ENCODE measurements around the gene BORCS5.

GRCh38 chr12:12469386-12469785, 112.5 kb downstream of the BORCS5 start:
- TF ChIP-seq CTCF (IDR thresholded peaks at IDR 0.05 in 8 of 11, conservative IDR thresholded peaks at IDR 0.05 in 3 of 11) (no peak), POLR2AphosphoS5 (IDR thresholded peaks at IDR 0.05) (no peak)
